Measurements from ENCODE around the gene RPS6KB1.
"Not testable (repeated sequence)": the region's sequence is repeated elsewhere in the genome, so short reads cannot be mapped to it uniquely, and the experiment has no call there.

The RPS6KB1 gene

DNA sequence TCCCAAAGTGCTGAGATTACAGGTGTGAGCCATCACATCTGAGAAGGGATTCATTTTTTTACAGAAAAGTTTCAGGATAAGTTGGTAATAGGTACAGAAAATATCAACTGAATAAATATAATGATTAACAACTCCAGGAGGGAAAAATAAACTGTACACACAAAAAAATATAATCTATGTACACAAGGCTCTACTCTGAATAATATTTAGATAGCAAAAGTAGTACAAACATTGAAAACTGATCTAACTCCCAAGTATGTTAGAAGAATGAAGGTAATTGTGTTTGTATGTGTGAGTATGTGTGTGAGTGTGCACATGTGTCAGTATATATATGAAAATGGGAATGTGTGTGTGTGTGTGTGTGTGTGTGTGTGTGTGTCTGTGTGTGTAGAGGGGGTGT is 20.6 kb upstream of the RPS6KB1 start:
- no peak for DNase-seq

DNA sequence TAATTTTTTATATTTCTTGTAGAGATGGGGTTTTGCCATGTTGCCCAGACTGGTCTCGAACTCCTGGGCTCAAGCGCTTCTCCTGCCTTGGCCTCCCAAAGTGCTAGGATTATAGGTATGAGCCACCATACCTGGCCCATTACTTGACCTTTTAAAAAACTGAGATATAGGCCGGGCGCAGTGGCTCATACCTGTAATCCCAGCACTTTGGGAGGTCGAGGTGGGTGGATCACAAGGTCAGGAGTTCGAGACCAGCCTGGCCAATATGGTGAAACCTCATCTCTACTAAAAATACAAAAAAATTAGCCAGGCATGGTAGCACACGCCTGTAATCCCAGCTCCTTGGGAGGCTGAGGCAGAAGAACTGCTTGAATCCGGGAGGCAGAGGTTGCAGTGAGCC is 19.5 kb upstream of the RPS6KB1 start:
- DNase-seq, result not testable (repeated sequence)

DNA sequence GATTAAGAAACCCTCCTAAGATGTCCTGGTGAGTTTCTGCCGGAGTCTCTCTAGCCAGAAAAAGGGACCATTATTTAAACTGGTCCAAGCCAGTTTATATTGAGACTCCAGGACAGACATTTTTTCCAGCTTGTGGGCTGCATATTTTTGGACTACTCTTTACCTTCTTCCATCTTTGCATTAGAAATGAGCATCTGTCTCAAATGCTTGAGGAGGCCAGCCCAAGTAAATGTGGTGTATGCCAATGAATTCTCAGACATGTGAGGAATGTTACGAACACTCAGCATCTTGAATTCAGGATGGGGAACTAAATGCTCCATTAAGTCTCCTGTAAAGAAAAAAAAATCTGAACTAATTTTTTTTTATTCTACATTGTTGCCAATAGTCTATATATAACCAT is 18.5 kb upstream of the RPS6KB1 start:
- DNase-seq, result no peak

DNA sequence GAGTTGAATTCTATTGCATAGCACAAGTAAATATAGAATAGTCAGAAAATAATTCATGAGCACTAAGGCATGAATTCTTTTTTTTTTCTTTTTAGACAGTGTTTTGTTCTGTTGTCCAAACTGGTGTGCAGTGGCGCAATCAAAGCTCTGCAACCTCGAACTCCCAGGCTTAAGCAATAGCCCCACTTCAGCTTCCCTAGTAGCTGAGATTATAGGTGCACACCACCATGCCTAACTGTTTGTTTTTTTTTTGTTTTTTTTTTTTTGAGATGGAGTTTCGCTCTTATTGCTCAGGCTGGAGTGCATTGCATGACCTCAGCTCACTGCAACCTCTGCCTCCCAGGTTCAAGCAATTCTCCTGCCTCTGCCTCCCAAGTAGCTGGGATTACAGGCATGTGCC is 16.8 kb upstream of the RPS6KB1 start:
- no peak for DNase-seq

DNA sequence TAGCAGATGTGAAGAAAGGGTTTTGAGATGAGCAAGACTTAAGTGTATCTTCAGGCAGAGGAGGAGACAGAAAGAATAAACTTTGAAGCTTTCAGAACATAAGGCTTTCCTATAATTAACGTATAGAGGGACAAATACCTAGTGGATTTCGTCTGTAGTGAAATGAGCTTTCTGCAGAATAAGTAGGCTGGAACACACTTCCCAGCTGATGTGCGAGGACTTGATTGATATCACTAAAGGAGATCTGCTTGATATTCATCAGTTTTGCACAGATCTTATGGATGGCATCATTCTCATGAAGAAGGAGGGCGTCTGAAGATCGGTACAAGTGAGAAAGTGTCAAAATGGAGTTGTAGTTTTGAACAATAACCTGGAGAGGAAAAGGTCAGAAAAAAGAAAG is 15.0 kb upstream of the RPS6KB1 start:
- DNase-seq, result no peak

DNA sequence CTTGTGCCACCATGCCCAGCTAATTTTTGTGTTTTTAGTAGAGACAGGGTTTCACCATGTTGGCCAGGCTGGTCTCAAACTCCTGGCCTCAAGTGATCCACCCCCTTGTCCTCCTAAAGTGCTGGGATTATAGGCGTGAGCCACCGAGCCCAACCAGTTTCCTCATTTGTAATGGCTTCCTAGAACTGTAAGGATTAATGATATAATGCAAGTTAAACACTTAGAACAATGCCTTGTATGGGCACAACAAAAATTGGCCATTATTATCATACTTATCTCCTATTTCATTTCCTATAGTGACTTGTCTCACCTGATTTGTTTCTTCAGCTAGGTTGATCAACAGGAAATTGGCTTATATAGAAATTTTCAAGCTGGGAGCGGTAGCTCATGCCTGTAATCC is 14.3 kb upstream of the RPS6KB1 start:
- DNase-seq, result no peak

DNA sequence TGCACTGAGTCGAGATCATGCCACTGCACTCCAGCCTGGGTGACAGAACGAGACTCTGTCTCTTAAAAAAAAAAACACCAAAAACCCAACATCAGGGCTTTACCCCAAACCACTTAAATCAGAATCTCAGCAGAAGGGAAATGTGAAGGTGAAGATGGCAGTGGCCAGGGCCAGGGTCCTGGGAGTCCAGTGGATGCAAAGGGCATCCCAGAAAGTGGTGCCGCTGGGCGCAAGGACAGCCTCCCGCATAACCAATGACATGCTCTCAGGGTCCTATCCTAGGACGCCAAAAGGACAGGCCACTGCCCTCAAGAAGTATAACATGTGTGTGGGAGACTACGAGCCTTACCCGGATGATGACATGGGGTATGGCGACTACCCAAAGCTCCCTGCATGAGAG is 8.1 kb upstream of the RPS6KB1 start:
- DNase-seq, result no peak

DNA sequence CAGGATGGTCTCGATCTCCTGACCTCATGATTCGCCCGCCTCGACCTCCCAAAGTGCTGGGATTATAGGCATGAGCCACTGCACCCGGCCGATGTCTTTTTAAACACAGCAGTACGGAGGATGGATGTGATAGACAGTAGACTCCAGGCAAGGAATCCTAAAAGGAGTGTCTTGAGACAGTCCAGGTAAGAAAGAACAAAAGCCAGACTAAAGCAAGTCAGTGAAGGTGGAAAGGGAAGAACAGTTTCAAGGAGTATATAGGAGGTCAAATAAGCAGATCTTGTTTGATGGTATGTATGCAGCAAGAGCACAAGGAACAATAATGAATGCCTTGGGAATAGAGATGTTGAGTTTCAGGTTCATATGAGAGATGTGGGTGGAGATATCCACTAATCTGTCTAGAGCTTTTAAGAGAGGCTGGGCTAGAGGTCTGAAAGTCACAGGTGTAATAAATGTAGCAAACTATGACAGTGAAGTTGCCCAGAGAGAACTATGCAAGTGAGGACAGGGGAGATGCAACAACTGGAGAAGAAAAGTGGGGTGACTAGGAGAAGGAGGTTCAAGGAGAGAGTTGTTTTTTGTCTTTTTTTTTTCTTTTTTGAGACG is 4.7 kb upstream of the RPS6KB1 start:
- DNase-seq, result no peak

DNA sequence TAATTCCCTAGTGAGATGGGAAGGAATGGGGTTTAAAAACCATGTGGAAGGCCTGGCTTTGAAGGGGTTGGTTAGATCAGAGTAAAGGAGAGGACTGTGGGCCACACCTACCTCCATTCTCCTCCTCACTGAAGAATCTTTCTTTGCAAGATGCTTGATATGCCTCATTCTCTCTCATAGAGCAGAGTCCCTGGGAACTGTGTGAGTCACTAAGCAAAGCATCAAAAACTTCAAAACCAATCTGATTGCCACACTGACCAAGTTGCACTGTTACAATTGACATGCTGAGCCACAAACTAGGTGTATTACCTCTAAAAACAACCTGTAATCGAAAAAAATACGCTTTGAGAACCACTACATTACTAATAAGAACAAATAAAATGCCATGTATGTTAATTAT is 2.2 kb upstream of the RPS6KB1 start:
- DNase-seq, result no peak

DNA sequence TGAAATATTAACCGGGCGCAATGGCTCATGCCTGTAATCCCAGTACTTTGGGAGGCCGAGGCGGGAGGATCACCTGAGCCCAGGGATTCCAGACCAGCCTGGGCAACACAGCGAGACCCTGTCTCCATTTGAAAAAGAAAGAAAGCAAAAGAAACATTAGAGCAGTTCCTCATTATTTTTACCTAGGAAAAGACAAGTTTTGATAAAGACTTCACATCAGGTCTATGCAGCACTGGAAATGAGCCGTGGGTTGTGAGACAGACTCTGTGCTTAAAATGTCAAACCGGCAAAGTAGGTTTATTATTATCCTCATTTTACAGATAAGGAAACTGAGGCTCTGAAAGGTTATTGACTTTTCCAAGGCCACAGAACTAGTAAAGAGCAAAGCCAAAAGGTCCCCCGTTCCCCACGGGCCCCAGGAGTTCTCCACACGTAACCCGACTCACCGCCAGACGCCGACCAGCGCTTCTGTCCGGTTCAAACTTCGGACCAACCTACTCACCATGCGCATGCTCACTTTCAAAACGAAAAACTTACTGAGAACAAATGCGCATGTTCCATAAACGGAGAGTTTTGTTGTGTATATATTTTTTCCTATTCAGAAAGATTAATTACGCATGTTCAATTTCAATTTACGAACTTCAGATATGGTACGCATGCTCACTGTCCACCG is 534 bp upstream of the RPS6KB1 start:
- no peak for DNase-seq

DNA sequence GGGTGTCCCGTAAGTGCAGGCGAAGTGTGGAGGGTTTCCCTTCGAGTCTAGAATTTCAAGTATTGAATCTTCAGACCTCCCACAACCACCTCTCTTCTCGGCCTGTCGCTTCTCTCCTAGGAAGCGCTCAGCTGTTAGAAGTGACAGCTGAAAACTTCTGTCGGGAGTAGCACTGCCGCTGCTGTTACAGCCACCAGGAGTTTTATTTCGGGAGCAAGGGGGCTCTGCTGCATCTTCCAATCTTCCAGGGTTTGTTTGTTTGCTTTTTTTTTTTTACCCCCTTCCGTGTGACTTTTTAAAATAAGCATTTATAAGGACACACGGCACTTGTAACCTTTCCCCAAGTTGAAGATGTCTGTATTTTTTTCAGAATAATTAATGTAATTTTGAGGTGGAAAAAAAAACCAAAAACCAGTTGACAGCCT is 767 bp downstream of the RPS6KB1 start:
- DNase-seq, result no peak

DNA sequence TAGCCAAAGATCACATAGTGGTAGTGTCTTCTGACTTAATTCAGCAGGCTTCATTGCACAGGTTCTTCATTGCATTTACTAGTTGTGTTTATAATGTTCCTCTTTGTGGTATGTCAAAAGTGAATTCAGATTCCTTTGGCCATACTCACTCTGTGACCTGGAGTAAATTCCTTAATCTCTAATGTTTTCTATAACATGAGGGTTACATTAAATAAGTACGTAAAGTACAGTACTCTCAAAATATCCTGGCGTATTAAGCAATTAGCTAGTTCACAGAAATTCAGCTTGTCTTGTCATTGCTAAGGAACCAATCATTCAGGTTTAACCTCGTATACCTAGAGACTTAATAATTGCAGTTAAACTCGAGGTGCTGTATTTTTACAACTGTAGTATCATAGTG is 4.2 kb downstream of the RPS6KB1 start:
- no peak for DNase-seq

DNA sequence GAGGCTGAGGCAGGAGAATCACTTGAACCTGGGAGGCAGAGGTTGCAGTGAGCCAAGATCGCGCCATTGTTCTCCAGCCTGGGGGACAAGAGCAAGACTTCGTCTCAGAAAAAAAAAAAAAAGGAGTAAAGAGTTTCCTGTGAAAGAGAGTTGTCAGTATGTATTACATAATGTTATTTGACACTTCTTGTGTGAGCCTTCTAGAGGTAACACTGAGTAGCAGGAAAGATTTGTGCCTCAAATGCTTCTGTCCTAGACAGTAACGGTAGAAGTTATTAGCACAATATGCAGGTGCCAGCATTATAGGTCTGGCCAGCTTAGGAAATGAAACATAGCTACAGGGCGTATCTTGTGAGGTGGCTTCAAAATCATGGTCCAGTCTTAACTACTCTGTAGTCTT is 6.2 kb downstream of the RPS6KB1 start:
- no peak for DNase-seq

DNA sequence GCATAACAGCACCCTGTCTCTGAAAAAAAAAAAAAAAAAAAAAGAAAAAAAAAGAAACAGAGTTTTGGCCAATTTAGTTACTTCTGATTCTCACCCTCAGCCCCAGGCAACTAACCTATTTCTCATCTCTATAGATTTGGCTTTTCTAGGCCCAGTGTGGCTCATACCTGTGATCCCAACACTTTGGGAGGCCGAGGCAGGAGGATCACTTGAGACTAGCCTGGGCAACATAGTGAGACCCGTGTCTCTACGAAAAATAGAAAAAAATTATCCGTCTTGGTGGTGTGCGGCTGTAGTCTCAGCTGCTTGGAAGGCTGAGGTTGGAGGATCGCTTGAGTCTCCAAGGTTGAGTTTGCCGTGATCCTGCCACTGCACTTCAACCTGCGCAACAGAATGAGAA is 8.7 kb downstream of the RPS6KB1 start:
- no peak for DNase-seq

DNA sequence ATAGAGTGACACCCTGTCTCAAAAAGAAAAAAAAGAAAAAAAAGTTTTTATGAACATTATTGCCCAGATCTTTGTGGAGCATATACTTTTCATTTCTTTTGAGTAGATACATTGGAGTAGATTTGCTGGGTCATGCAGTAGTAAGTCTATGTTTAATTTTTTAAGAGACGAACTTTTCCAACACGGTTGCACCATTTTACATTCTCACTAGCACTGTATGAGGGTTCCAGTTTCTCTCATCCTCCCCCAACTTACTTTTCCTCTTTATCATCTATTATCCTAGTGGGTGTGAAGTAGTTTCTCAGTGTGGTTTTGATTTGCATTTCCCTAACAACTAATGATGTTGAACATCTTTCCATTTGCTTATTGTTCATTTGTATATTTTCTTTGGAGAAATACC is 10.5 kb downstream of the RPS6KB1 start:
- DNase-seq, result no peak

DNA sequence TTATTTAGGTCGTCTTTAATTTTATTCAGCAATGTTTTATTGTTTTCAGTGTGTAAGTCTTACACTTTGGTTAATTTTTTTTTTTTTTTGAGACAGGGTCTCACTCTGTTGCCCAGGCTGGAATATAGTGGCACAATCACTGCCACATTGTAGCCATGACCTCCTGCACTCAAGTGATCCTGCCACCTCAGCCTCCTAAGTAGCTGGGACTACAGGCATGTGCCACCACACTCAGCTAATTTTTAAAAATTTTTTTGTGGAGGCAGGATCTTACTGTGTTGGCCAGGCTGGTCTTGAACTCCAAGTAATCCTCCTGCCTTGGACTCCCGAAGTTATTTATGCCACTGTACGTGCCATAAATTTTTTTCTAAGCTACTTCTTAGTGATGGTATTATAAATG is 14.5 kb downstream of the RPS6KB1 start:
- no peak for DNase-seq

DNA sequence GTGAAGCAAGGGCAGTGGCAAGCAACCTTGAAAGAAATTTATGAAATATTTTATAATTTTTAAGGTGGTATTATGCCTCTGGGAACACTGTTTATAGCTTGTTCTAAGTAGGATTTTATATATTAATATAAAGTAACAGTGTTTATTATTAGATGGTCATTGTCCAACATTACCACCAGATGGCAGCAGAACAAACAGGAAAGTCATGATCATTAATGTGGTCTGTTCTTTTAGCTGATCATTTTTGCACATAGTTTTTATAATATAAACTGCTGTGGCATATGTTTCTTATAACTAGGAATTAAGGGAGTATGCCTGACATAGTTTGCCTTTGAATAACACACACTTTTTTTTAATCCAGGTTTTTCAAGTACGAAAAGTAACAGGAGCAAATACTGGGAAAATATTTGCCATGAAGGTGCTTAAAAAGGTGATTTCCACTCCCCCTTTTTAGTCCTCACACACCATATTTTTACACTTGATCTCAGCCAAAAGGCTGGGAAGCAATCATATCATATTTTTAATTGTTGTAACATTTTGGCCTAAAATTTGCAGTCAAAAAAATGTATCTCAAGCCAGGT is 21.4 kb downstream of the RPS6KB1 start:
- peak; percentile 58 for DNase-seq

DNA sequence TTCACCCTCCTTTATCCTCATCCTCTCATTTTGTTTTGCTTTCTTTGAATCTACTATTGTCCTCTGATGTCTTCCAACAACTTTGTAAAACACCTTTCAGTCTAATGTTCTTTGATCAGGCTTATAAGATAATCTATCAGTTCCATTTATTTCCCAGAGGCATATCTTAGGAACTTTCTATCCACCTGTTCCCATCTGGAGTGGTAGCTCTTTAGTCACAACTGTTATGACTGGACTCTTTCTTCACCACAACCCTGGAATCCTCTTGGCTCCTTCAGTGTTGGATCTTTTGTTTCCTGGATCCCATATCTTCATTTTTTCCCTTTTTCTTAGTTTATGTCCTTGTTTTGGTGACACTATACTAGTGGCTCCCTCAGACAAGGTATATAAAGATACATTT is 23.5 kb downstream of the RPS6KB1 start:
- no peak for DNase-seq

DNA sequence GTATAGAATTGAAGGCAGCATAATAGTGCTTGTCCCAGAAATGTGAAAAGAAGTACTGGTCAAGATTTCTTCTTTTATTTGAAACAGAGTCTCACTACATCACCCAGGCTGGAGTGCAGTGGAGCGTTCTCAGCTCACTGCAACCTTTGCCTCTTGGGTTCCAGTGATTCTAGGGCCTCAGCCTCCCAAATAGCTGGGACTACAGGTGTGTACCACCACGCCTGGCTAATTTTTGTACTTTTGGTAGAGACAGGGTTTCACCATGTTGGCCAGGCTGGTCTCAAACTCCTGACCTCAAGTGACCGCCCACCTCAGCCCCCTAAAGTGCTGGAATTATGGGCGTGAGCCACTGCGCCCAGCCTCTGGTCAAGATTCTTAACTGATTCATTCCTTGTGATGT is 27.7 kb downstream of the RPS6KB1 start:
- not testable (repeated sequence) for DNase-seq

DNA sequence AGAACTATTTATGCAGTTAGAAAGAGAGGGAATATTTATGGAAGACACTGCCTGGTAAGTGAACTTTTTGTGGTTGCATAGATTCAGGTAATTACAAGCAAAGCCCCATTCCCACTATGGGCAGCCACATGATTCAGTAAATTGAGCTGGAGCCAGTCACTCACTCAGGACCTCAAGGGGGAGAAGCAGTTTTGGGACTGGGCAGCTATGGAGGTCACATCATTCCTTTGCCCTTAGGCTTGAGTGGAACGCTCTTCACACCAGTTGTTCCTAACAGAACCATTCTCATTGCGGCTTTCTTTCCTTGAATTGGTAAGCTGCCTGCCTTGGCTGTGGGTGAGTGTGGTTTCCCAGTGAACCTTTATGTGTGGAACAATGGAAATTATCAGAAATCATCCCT is 37.2 kb downstream of the RPS6KB1 start:
- not testable (repeated sequence) for DNase-seq

DNA sequence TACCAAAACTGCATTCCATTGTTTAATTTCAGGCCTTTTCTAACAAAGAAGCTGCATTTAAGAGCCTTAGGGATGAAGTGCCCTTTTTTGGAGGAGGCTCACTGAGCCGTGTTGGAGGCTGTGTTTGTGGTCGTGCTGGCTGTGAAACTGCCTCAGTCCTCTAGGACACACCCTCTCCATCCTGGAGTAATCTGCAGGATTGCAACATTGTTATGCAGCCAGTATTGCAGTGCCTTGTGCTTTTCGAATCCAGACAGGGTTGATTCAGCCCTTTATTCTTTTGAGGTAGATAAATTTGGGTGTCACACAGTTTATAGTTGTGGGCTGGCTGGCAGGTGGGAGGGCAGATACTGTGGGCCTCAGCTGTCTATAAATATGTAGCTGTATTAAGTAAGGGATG is 37.8 kb downstream of the RPS6KB1 start:
- DNase-seq, result not testable (repeated sequence)

DNA sequence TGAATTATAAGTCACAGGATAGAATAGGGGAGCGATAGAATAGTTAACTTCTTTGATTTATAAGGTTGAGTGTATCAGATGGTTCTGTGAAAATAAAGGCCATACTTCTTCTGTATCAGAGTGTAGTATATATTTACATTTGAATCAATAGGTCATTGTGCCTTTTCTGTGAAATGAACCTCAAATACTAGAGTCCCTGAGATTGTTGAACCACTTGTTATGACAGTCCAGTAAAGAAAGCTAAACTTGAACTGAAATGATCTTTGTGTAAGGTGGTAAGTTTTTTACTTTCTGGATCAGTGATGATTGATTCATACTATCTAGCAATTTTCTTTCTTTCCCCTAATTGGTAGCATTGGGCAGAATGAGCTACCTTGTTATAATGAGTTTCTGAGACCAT is 40.4 kb downstream of the RPS6KB1 start:
- not testable (repeated sequence) for DNase-seq

DNA sequence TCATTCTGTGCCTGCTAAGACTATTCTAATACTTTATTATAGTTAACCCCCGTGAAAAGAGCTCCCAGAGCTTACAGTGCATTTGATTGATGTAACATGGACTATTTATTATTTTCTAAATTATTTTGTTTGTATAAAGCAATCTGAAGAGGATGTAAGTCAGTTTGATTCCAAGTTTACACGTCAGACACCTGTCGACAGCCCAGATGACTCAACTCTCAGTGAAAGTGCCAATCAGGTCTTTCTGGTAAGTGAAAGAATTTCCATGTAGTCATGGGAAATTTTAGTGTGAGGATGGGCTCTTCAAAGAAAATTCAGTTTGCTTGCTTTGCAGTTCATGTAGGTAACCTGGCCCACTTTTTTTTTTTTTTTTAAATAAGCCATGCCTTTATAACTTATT is 47.8 kb downstream of the RPS6KB1 start:
- DNase-seq, result not testable (repeated sequence)

DNA sequence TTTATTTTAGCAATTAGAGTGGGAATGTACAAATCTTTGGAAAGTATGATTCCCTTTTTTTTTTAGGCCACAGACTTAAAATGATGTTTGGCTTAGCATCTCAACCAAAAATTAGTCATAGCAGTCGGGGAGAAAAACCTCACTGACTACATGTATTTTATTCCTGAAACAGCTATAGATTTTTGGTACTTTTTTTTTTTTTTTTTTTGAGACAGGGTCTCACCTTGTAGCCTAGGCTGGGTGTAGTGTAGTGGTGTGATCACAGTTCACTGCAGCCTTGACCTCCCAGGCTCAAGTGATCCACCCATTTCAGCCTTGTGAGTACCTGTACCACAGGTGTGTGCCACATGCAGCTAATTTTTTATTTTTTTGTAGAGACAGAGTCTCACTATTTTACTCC is 48.2 kb downstream of the RPS6KB1 start:
- DNase-seq, result no peak

DNA sequence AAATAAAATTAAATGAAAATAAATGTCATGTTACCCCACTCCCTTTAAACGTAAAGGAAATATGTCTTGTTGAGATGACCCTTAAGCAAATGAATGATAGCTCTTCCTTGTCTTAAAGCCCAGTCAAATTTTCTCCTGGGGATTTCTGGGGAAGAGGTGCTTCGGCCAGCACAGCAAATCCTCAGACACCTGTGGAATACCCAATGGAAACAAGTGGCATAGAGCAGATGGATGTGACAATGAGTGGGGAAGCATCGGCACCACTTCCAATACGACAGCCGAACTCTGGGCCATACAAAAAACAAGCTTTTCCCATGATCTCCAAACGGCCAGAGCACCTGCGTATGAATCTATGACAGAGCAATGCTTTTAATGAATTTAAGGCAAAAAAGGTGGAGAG is 53.5 kb downstream of the RPS6KB1 start:
- not testable (repeated sequence) for DNase-seq
